GM12878 (cell line): ENCODE results near the gene RNF150. TPM values are rescaled to one million over a fixed set of nuclear protein-coding genes. Genes with fewer than 3 reads are reported as not detected.

Experiments
- ATAC-seq: fragments of 200-7000 bp; cut with Tn5 transposase; 3 replicates; pipeline ENCODE4 v1.9.1; 2020; ENCODE audit warnings: mild to moderate bottlenecking, moderate library complexity
- BruUV-seq: library from RNA; stranded (reverse); fragments of 400-500 nt; replicated peaks from 2 replicates; lab custom pipeline; 2021; lab: Mats Ljungman, UMichigan
- CTCF ChIA-PET: fragments of 300-600 bp; sonication (Branson Sonifier 250); formaldehyde crosslinking; extraction: SDS; loops from one replicate; lab custom pipeline; 2021; ENCODE audit warnings: inconsistent platforms; lab: Yijun Ruan, JAX
- POLR2A ChIA-PET: fragments of 350-600 bp; formaldehyde crosslinking; extraction: SDS; loops from one replicate; lab custom pipeline; 2021; ENCODE audit warnings: inconsistent platforms; lab: Charles Lee
- RAD21 ChIA-PET: fragments of 300-600 bp; sonication (Branson Sonifier 250); formaldehyde crosslinking; loops from one replicate; lab custom pipeline; 2023; ENCODE audit warnings: antibody characterized with exemption; ENCODE audit not compliant: unreplicated experiment; lab: Charles Lee
- SMC1A ChIA-PET: fragments of 300-600 bp; sonication (Branson Sonifier 250); formaldehyde crosslinking; loops from one replicate; lab custom pipeline; 2023; ENCODE audit not compliant: unreplicated experiment, uncharacterized antibody; lab: Charles Lee
- DNase-seq: peaks from one replicate; pipeline ENCODE4 v3.0.0-alpha.2; 2011; ENCODE audit warnings: low read depth, low spot score
- FAIRE-seq: peaks from 3 replicates; lab custom pipeline; 2011; peaks lifted over from hg19 to GRCh38; lab: Jason Lieb, UNC
- H2AFZ ChIP-seq: 2 replicates; pipeline ENCODE4 v1.6.0; 2011; ENCODE audit warnings: low read depth, low read length, control low read depth; ENCODE audit not compliant: control insufficient read depth
- H3K27ac ChIP-seq: 2 replicates; pipeline ENCODE4 v1.5.1; 2011; ENCODE audit warnings: control low read depth; ENCODE audit not compliant: control insufficient read depth, insufficient read depth
- H3K27me3 ChIP-seq, 2 experiments: replicated peaks in 1 of 2; 2 replicates each; pipeline versions ENCODE4 v1.6.0 to v1.6.1; 2011; ENCODE audit warnings: low read length in 1 of 2; ENCODE audit not compliant: control insufficient read depth in 2 of 2, insufficient read depth in 2 of 2
- H3K36me3 ChIP-seq, 2 experiments: 2 replicates each; pipeline ENCODE4 v1.5.1; 2011; ENCODE audit warnings: low read length in 1 of 2; ENCODE audit not compliant: control insufficient read depth in 2 of 2, insufficient read depth in 2 of 2
- H3K4me1 ChIP-seq: 2 replicates; pipeline ENCODE4 v1.6.1; 2011; ENCODE audit warnings: mild to moderate bottlenecking, low read length, moderate library complexity, mixed read lengths; ENCODE audit not compliant: control insufficient read depth, insufficient read depth
- H3K4me2 ChIP-seq: 2 replicates; pipeline ENCODE4 v1.6.0; 2011; ENCODE audit warnings: control low read depth; ENCODE audit not compliant: control insufficient read depth, insufficient read depth
- H3K4me3 ChIP-seq: fragments of 200-600 bp; sonication (generic); 2 replicates; pipeline ENCODE4 v1.5.1; 2016
- H3K79me2 ChIP-seq: 2 replicates; pipeline ENCODE4 v1.6.0; 2011; ENCODE audit warnings: low read length; ENCODE audit not compliant: control insufficient read depth, insufficient read depth
- H3K9ac ChIP-seq: 2 replicates; pipeline ENCODE4 v1.8.0; 2011; ENCODE audit warnings: low read length, control low read depth, mixed read lengths; ENCODE audit not compliant: control insufficient read depth, insufficient read depth
- H3K9me3 ChIP-seq: replicated peaks from 3 replicates; pipeline ENCODE4 v1.5.1; 2011; ENCODE audit warnings: mild to moderate bottlenecking, low read length; ENCODE audit not compliant: control insufficient read depth, insufficient read depth
- H4K20me1 ChIP-seq: 2 replicates; pipeline ENCODE4 v1.6.0; 2011; ENCODE audit not compliant: control insufficient read depth, insufficient read depth
- ASH2L ChIP-seq: fragments of 300-600, 200-600 bp; sonication (generic); IDR thresholded peaks from 2 replicates; pipeline ENCODE4 v1.6.1; 2017; ENCODE audit warnings: low read depth, mild to moderate bottlenecking, borderline replicate concordance
- ATF7 ChIP-seq: fragments of 450-650 bp; IDR thresholded peaks from 2 replicates; pipeline ENCODE4 v1.6.1; 2016; ENCODE audit warnings: low read depth, mild to moderate bottlenecking
- EGR1 ChIP-seq, 2 experiments: IDR thresholded peaks; 1 replicate in 1 of 2; 2 replicates in 1 of 2; pipeline ENCODE4 v1.6.1; 2011 to 2012; ENCODE audit warnings: low read depth in 2 of 2, low read length in 2 of 2, borderline replicate concordance in 1 of 2, mild to moderate bottlenecking in 1 of 2, moderate library complexity in 1 of 2
- HDGF ChIP-seq: fragments of 450-650 bp; IDR thresholded peaks from 2 replicates; pipeline ENCODE4 v1.6.1; 2016; ENCODE audit warnings: antibody characterized with exemption
- IRF4 ChIP-seq: IDR thresholded peaks from 2 replicates; pipeline ENCODE4 v1.6.1; 2011; ENCODE audit warnings: low read depth, low read length
- MTA2 ChIP-seq: fragments of 450-650 bp; IDR thresholded peaks from 2 replicates; pipeline ENCODE4 v1.6.1; 2016; ENCODE audit warnings: low read depth, mild to moderate bottlenecking, moderate library complexity
- NBN ChIP-seq: fragments of 450-650 bp; IDR thresholded peaks from 2 replicates; pipeline ENCODE4 v1.6.1; 2016
- NFYB ChIP-seq: IDR thresholded peaks from 2 replicates; pipeline ENCODE4 v1.6.1; 2011; ENCODE audit warnings: low read depth, mild to moderate bottlenecking, low read length, improper control_type of control experiment, moderate library complexity; ENCODE audit not compliant: insufficient read depth
- PML ChIP-seq: IDR thresholded peaks from 2 replicates; pipeline ENCODE4 v1.6.1; 2012; ENCODE audit warnings: low read length, inconsistent platforms
- RAD21 ChIP-seq: IDR thresholded peaks from 2 replicates; pipeline ENCODE4 v1.6.1; 2011; ENCODE audit warnings: mild to moderate bottlenecking, low read depth, low read length, moderate library complexity; ENCODE audit not compliant: insufficient read depth
- RB1 ChIP-seq: fragments of 450-650 bp; formaldehyde crosslinking; IDR thresholded peaks from 2 replicates; pipeline ENCODE4 v1.6.1; 2017; ENCODE audit warnings: mild to moderate bottlenecking, borderline replicate concordance
- RELA ChIP-seq: fragments of 450-650 bp; IDR thresholded peaks from 2 replicates; pipeline ENCODE4 v1.8.0; 2014; ENCODE audit warnings: borderline replicate concordance; ENCODE audit not compliant: partially characterized antibody
- SIN3A ChIP-seq: IDR thresholded peaks from 2 replicates; pipeline ENCODE4 v1.6.1; 2012; ENCODE audit warnings: low read depth, low read length, improper control_type of control experiment
- SMAD1 ChIP-seq: fragments of 450-650 bp; IDR thresholded peaks from 2 replicates; pipeline ENCODE4 v1.6.1; 2018; ENCODE audit warnings: mild to moderate bottlenecking, low read depth; ENCODE audit not compliant: partially characterized antibody
- SUZ12 ChIP-seq: fragments of 200-600 bp; sonication (generic); IDR thresholded peaks from one replicate; pipeline ENCODE4 v1.6.1; 2018; ENCODE audit warnings: antibody characterized with exemption, mild to moderate bottlenecking; ENCODE audit not compliant: unreplicated experiment
- YY1 ChIP-seq: IDR thresholded peaks from 2 replicates; pipeline ENCODE4 v1.6.1; 2011; ENCODE audit warnings: low read depth, mild to moderate bottlenecking, low read length
- in situ Hi-C: fragments of 300-500 bp; cut with MboI; formaldehyde crosslinking; loops from 9 replicates; pipeline ENCODE4 v1.14.3; 2018; ENCODE audit warnings: mixed read lengths
- intact Hi-C: fragments of 100-400 bp; cut with micrococcal nuclease; formaldehyde crosslinking; loops from one replicate; pipeline ENCODE4 v1.14.2; 2022; ENCODE audit not compliant: unreplicated experiment
- polyA plus RNA-seq, 11 experiments: library from polyadenylated mRNA; depleted of rRNA in 4 of 11; unstranded in 6 of 11; stranded (reverse) in 5 of 11; fragments of >200 nt; fragmentation: Nextera tagmentation in 4 of 11; fragmentation: Illumina TruSeq in 1 of 11; extraction: Ambion mirVana in 4 of 11; extraction: Trizol in 1 of 11; gene quantifications; 1 replicate in 1 of 11; 2 replicates in 10 of 11; pipeline versions ENCODE4 v1.2.1 to v1.2.3, GENCODE V29; 2011 to 2016; ENCODE audit warnings: inconsistent platforms in 2 of 11, missing spikeins in 2 of 11, low read depth in 1 of 11
- total RNA-seq, 4 experiments: library from RNA; depleted of rRNA in 3 of 4; stranded (reverse); fragments of >200 nt in 3 of 4; fragmentation: Illumina TruSeq in 1 of 4; extraction: Trizol in 1 of 4; gene quantifications; 2 replicates each; pipeline versions ENCODE4 v1.2.1 to v1.2.3, GENCODE V29; 2013 to 2021
- TF ChIP-seq, protein P1 (sequence below): fragments of 150-350 bp; IDR thresholded peaks from 2 replicates; pipeline ENCODE4 v1.6.1; 2014; ENCODE audit warnings: mild to moderate bottlenecking, low read depth, low read length

RNF150 gene
- total and polyA plus RNA-seq, 10 of the 15 experiments (the other 5 are each of a cell fraction or from before 2014, with no cell fraction given) = 0.01 to 2.3 (median 0.04) TPM; not detected in 6

DNA sequence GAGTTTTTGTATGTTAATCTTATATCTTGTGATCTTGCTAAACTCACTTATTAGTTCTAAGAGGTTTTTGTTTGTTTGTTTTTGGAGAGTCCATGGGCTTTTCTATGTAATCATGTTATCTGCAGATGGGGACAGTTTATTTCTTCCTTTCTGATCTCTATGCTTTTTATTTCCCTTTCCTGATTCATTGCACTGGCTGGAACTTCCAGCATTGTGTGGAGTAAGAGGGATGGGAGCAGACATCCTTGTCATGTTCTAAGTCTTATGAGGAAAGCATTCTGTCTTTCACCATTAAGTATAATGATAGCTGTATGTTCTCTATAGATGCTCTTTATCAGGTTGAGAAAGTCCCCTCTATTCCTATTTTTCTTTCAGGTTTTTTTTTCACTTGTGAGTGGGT lies 286.5 kb downstream of the RNF150 start:
- Histone ChIP-seq H3K9me3 (no peaks in the 10 kb centered on the region; the same call in 2 of the 3 replicates), H3K4me1 (no peaks in the 10 kb centered on the region), H3K79me2 (no peaks in the 10 kb centered on the region), H3K27me3 (no peaks in the 10 kb centered on the region), H3K36me3 (no peaks in the 10 kb centered on the region), H3K4me3 (no peak overlapping the region), H3K27ac (no peak overlapping the region), H3K4me2 (no peak overlapping the region), H2AFZ (no peak overlapping the region), H4K20me1 (no peaks in the 10 kb centered on the region), H3K9ac (no peak overlapping the region)
- TF ChIP-seq NBN (no peak), ASH2L (no peak), SIN3A (no peak), NFYB (no peak), ATF7 (no peak), YY1 (no peak), RAD21 (no peak), RELA (no peak), RB1 (no peak), SMAD1 (no peak), HDGF (no peak), EGR1 (IDR thresholded peaks at IDR 0.05; ENCODE audit: borderline replicate concordance in 1 of 2, low read depth in 2 of 2, low read length in 2 of 2) (no peak), SUZ12 (no peak), PML (no peak), IRF4 (no peak), MTA2 (no peak)
- TF ChIP-seq, protein P1, sequence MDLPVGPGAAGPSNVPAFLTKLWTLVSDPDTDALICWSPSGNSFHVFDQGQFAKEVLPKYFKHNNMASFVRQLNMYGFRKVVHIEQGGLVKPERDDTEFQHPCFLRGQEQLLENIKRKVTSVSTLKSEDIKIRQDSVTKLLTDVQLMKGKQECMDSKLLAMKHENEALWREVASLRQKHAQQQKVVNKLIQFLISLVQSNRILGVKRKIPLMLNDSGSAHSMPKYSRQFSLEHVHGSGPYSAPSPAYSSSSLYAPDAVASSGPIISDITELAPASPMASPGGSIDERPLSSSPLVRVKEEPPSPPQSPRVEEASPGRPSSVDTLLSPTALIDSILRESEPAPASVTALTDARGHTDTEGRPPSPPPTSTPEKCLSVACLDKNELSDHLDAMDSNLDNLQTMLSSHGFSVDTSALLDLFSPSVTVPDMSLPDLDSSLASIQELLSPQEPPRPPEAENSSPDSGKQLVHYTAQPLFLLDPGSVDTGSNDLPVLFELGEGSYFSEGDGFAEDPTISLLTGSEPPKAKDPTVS = no peak
- ChIA-PET CTCF (no interaction called here), POLR2A (no interaction called here), SMC1A (no interaction called here), RAD21 (no interaction called here)
- DNase-seq (no peak), ATAC-seq (no peak), FAIRE-seq (no peak)
- no TSS peak for BruUV-seq
- intact Hi-C loops (no loop called here), in situ Hi-C loops (no loop called here)
